HEK293 (cell line): ENCODE data around the gene DGCR8.

ENCODE experiments used
- CTCF ChIP-seq: fragments of 450-650 bp; formaldehyde crosslinking; IDR thresholded peaks from 2 replicates; pipeline ENCODE4 v1.5.1; 2016; ENCODE audit warnings: missing biosample characterization, missing genetic modification characterization
- REPIN1 ChIP-seq: fragments of 450-650 bp; formaldehyde crosslinking; IDR thresholded peaks from 2 replicates; pipeline ENCODE4 v1.5.1; 2017; ENCODE audit warnings: missing biosample characterization, missing genetic modification characterization, low read depth
- TCF7L2 ChIP-seq: IDR thresholded peaks from 2 replicates; pipeline ENCODE4 v1.6.1; 2011; ENCODE audit warnings: low read depth, mild to moderate bottlenecking, inconsistent platforms, low read length, moderate library complexity, borderline replicate concordance
- ZNF311 ChIP-seq: fragments of 450-650 bp; formaldehyde crosslinking; IDR thresholded peaks from 2 replicates; pipeline ENCODE4 v1.5.1; 2017; ENCODE audit warnings: missing biosample characterization, missing genetic modification characterization, borderline replicate concordance
- ZNF600 ChIP-seq: fragments of 450-650 bp; formaldehyde crosslinking; IDR thresholded peaks from 2 replicates; pipeline ENCODE4 v1.5.1; 2016; ENCODE audit warnings: missing biosample characterization, missing genetic modification characterization
- ZNF660 ChIP-seq: fragments of 450-650 bp; IDR thresholded peaks from 2 replicates; pipeline ENCODE4 v1.5.1; 2018; ENCODE audit warnings: missing biosample characterization, mild to moderate bottlenecking, missing genetic modification characterization

GRCh38 chr22:20040327-20041200 lies 39.5 kb upstream of the DGCR8 start:
- no peak for TF ChIP-seq TCF7L2
- no peak for TF ChIP-seq ZNF660 (tag by site-specific recombination)
- TF ChIP-seq CTCF (tag by site-specific recombination): no peak
- TF ChIP-seq ZNF311 (tag by site-specific recombination): no peak
- no peak for TF ChIP-seq ZNF600
- TF ChIP-seq REPIN1 (tag by site-specific recombination): no peak
